ENCODE results near the gene HIC1. TPM values are rescaled to one million over a fixed set of nuclear protein-coding genes. Genes with fewer than 3 reads are reported as not detected.

HIC1 gene
- total and polyA plus RNA-seq, 2 experiments from 2014 or later, result 0.17 to 0.26 TPM

DNA sequence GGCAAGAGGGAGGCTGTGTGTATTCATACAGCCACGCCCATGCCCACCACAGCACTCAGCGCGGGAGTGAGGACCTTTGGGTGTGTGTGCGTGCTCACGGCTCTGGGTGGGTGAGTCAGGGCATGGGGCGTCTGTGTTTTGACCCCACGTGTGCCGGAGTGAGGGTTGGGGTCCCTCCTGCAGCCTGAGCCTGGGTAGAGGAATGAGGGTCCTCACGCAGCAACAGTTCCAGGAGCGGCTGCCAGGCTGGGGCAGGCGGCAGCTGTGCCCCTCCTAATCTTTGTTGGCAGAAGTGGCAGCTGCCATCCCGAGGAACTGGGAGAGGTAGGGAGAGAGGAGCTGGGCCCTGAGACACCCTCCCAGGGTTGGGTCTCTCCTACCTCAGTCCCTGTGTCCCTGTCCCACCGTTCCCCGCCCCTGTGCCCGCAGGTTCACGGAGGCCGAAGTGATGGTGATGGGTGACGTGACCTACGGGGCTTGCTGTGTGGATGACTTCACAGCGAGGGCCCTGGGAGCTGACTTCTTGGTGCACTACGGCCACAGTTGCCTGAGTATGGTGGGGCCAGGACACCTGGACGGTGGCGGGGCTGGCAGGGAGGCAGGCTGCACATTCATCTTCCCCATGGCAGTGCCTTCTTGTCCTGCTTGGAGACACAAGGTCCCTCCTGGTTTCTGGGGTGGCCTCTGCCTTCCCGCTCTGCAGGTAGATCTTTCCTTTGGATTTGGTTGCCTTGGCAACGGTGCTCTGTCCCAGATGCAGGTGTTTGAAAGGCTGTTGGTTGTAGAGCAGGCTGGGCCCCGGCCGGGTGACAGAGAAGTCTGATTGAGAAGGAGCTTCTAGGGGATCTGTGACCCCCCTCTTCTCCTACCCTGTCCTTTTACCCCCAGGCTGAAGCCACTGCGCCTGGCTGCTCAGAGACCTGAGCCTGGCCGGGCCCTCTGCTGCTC, 19.1 kb upstream of the HIC1 start:
- no peaks in the 10 kb centered on the region for H3K79me2 ChIP-seq (replicated peaks; ENCODE audit: insufficient read depth)
- TF ChIP-seq EZH2 (IDR thresholded peaks at IDR 0.05; ENCODE audit: low read depth, unreplicated experiment) (no peak), CREB1 (CRISPR knock-in tag; IDR thresholded peaks at IDR 0.05; ENCODE audit: low read depth) (no peak), EZH2phosphoT487 (IDR thresholded peaks at IDR 0.05; ENCODE audit: unreplicated experiment) (no peak), NANOG (IDR thresholded peaks at IDR 0.05; ENCODE audit: borderline replicate concordance) (no peak), JUNB (IDR thresholded peaks at IDR 0.05; ENCODE audit: unreplicated experiment) (no peak), POLR2AphosphoS5 (IDR thresholded peaks at IDR 0.05; ENCODE audit: low read depth) (no peak), STAT1 (IDR thresholded peaks at IDR 0.05; ENCODE audit: unreplicated experiment) (no peak), ZNF114 (CRISPR knock-in tag; IDR thresholded peaks at IDR 0.05) (no peak), ZNF331 (CRISPR knock-in tag; IDR thresholded peaks at IDR 0.05; ENCODE audit: low read depth) (no peak)
- TF ChIP-seq, protein P1, sequence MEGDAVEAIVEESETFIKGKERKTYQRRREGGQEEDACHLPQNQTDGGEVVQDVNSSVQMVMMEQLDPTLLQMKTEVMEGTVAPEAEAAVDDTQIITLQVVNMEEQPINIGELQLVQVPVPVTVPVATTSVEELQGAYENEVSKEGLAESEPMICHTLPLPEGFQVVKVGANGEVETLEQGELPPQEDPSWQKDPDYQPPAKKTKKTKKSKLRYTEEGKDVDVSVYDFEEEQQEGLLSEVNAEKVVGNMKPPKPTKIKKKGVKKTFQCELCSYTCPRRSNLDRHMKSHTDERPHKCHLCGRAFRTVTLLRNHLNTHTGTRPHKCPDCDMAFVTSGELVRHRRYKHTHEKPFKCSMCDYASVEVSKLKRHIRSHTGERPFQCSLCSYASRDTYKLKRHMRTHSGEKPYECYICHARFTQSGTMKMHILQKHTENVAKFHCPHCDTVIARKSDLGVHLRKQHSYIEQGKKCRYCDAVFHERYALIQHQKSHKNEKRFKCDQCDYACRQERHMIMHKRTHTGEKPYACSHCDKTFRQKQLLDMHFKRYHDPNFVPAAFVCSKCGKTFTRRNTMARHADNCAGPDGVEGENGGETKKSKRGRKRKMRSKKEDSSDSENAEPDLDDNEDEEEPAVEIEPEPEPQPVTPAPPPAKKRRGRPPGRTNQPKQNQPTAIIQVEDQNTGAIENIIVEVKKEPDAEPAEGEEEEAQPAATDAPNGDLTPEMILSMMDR (conservative IDR thresholded peaks at IDR 0.05; ENCODE audit: low read depth in 2 of 2), result no peak
- TF ChIP-seq, protein P2, sequence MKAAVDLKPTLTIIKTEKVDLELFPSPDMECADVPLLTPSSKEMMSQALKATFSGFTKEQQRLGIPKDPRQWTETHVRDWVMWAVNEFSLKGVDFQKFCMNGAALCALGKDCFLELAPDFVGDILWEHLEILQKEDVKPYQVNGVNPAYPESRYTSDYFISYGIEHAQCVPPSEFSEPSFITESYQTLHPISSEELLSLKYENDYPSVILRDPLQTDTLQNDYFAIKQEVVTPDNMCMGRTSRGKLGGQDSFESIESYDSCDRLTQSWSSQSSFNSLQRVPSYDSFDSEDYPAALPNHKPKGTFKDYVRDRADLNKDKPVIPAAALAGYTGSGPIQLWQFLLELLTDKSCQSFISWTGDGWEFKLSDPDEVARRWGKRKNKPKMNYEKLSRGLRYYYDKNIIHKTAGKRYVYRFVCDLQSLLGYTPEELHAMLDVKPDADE (IDR thresholded peaks at IDR 0.05), result no peak
- TF ChIP-seq, protein P3, sequence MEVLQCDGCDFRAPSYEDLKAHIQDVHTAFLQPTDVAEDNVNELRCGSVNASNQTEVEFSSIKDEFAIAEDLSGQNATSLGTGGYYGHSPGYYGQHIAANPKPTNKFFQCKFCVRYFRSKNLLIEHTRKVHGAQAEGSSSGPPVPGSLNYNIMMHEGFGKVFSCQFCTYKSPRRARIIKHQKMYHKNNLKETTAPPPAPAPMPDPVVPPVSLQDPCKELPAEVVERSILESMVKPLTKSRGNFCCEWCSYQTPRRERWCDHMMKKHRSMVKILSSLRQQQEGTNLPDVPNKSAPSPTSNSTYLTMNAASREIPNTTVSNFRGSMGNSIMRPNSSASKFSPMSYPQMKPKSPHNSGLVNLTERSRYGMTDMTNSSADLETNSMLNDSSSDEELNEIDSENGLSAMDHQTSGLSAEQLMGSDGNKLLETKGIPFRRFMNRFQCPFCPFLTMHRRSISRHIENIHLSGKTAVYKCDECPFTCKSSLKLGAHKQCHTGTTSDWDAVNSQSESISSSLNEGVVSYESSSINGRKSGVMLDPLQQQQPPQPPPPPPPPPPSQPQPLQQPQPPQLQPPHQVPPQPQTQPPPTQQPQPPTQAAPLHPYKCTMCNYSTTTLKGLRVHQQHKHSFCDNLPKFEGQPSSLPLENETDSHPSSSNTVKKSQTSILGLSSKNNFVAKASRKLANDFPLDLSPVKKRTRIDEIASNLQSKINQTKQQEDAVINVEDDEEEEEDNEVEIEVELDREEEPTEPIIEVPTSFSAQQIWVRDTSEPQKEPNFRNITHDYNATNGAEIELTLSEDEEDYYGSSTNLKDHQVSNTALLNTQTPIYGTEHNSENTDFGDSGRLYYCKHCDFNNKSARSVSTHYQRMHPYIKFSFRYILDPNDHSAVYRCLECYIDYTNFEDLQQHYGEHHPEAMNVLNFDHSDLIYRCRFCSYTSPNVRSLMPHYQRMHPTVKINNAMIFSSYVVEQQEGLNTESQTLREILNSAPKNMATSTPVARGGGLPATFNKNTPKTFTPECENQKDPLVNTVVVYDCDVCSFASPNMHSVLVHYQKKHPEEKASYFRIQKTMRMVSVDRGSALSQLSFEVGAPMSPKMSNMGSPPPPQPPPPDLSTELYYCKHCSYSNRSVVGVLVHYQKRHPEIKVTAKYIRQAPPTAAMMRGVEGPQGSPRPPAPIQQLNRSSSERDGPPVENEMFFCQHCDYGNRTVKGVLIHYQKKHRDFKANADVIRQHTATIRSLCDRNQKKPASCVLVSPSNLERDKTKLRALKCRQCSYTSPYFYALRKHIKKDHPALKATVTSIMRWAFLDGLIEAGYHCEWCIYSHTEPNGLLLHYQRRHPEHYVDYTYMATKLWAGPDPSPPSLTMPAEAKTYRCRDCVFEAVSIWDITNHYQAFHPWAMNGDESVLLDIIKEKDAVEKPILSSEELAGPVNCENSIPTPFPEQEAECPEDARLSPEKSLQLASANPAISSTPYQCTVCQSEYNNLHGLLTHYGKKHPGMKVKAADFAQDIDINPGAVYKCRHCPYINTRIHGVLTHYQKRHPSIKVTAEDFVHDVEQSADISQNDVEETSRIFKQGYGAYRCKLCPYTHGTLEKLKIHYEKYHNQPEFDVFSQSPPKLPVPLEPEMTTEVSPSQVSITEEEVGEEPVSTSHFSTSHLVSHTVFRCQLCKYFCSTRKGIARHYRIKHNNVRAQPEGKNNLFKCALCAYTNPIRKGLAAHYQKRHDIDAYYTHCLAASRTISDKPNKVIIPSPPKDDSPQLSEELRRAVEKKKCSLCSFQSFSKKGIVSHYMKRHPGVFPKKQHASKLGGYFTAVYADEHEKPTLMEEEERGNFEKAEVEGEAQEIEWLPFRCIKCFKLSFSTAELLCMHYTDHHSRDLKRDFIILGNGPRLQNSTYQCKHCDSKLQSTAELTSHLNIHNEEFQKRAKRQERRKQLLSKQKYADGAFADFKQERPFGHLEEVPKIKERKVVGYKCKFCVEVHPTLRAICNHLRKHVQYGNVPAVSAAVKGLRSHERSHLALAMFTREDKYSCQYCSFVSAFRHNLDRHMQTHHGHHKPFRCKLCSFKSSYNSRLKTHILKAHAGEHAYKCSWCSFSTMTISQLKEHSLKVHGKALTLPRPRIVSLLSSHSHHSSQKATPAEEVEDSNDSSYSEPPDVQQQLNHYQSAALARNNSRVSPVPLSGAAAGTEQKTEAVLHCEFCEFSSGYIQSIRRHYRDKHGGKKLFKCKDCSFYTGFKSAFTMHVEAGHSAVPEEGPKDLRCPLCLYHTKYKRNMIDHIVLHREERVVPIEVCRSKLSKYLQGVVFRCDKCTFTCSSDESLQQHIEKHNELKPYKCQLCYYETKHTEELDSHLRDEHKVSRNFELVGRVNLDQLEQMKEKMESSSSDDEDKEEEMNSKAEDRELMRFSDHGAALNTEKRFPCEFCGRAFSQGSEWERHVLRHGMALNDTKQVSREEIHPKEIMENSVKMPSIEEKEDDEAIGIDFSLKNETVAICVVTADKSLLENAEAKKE (CRISPR knock-in tag; IDR thresholded peaks at IDR 0.05), result no peak
- TF ChIP-seq, protein P4, sequence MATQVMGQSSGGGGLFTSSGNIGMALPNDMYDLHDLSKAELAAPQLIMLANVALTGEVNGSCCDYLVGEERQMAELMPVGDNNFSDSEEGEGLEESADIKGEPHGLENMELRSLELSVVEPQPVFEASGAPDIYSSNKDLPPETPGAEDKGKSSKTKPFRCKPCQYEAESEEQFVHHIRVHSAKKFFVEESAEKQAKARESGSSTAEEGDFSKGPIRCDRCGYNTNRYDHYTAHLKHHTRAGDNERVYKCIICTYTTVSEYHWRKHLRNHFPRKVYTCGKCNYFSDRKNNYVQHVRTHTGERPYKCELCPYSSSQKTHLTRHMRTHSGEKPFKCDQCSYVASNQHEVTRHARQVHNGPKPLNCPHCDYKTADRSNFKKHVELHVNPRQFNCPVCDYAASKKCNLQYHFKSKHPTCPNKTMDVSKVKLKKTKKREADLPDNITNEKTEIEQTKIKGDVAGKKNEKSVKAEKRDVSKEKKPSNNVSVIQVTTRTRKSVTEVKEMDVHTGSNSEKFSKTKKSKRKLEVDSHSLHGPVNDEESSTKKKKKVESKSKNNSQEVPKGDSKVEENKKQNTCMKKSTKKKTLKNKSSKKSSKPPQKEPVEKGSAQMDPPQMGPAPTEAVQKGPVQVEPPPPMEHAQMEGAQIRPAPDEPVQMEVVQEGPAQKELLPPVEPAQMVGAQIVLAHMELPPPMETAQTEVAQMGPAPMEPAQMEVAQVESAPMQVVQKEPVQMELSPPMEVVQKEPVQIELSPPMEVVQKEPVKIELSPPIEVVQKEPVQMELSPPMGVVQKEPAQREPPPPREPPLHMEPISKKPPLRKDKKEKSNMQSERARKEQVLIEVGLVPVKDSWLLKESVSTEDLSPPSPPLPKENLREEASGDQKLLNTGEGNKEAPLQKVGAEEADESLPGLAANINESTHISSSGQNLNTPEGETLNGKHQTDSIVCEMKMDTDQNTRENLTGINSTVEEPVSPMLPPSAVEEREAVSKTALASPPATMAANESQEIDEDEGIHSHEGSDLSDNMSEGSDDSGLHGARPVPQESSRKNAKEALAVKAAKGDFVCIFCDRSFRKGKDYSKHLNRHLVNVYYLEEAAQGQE (IDR thresholded peaks at IDR 0.05; ENCODE audit: unreplicated experiment), result no peak
- no peaks in the 10 kb centered on the region for H3F3A ChIP-seq (replicated peaks; ENCODE audit: low read depth)
- H3K27me3 ChIP-seq (ENCODE audit: insufficient read depth), result no peaks in the 10 kb centered on the region
- peaks cover 12% of the 10 kb centered on the region for H3K27me3 Mint-ChIP-seq (ENCODE audit: insufficient read depth, low read depth, poor library complexity)
- DNase-seq (ENCODE audit: low spot score) (no peak), ATAC-seq (no peak; the same call in 2 of the 3 replicates)
- no peaks in the 10 kb centered on the region for H3K9me2 ChIP-seq (ENCODE audit: insufficient read depth)
- H3K4me1 ChIP-seq (ENCODE audit: insufficient read depth), result peaks cover 3% of the 10 kb centered on the region; the same call in 1 of the 2 replicates
- no peaks in the 10 kb centered on the region for H3K9me3 Mint-ChIP-seq
- H3K4me2 ChIP-seq, result no peak overlapping the region
- H3K27ac ChIP-seq (ENCODE audit: low read depth), result no peak overlapping the region
- H3K36me3 Mint-ChIP-seq (ENCODE audit: low read depth), result no peaks in the 10 kb centered on the region; the same call in 2 of the 3 replicates
- peaks cover 5% of the 10 kb centered on the region for H4K20me1 ChIP-seq (replicated peaks; ENCODE audit: insufficient read depth)
- H3K4me3 Mint-ChIP-seq, result no peak overlapping the region
- H2AFZ ChIP-seq, result no peak overlapping the region
- H3K36me3 ChIP-seq (ENCODE audit: insufficient read depth), result no peaks in the 10 kb centered on the region
- H3K4me3 ChIP-seq, result no peak overlapping the region
- peaks cover 2% of the 10 kb centered on the region for H3K4me1 Mint-ChIP-seq
- no peak overlapping the region for H3K27ac Mint-ChIP-seq

All from GM23338 (cell line).